Keratinocyte (primary cell): ENCODE data around the gene ZC3HAV1L. TPM values are rescaled to one million over a fixed set of nuclear protein-coding genes. Genes with fewer than 3 reads are reported as not detected.
"Not testable (repeated sequence)": the region's sequence is repeated elsewhere in the genome, so short reads cannot be mapped to it uniquely, and the experiment has no call there.

Experiments used
- DNase-seq: peaks from one replicate; pipeline ENCODE4 v3.0.0-alpha.2; 2011; ENCODE audit warnings: low read depth, missing footprints, low spot score
- FAIRE-seq: peaks from 2 replicates; lab custom pipeline; 2011; peaks lifted over from hg19 to GRCh38; lab: Jason Lieb, UNC
- H2AFZ ChIP-seq: 2 replicates; pipeline ENCODE4 v1.6.0; 2012; ENCODE audit warnings: low read length, control low read depth, inconsistent platforms; ENCODE audit not compliant: control insufficient read depth
- H3K27ac ChIP-seq: 2 replicates; pipeline ENCODE4 v1.5.1; 2011; ENCODE audit warnings: low read length; ENCODE audit not compliant: control insufficient read depth, insufficient read depth
- H3K27me3 ChIP-seq: 3 replicates; pipeline ENCODE4 v1.6.0; 2011; ENCODE audit warnings: low read length; ENCODE audit not compliant: control insufficient read depth, insufficient read depth; ENCODE audit errors: extremely low read depth
- H3K36me3 ChIP-seq, 2 experiments: 2 replicates in 1 of 2; 3 replicates in 1 of 2; pipeline ENCODE4 v1.5.1; 2011; ENCODE audit warnings: low read length in 2 of 2, mild to moderate bottlenecking in 1 of 2; ENCODE audit not compliant: control insufficient read depth in 2 of 2, insufficient read depth in 2 of 2; ENCODE audit errors: extremely low read depth in 1 of 2
- H3K4me1 ChIP-seq: 3 replicates; pipeline ENCODE4 v1.5.1; 2011; ENCODE audit warnings: low read length; ENCODE audit not compliant: control insufficient read depth, insufficient read depth; ENCODE audit errors: extremely low read depth
- H3K4me2 ChIP-seq: 3 replicates; pipeline ENCODE4 v1.6.0; 2011; ENCODE audit warnings: low read depth, low read length; ENCODE audit not compliant: control insufficient read depth, insufficient read depth; ENCODE audit errors: extremely low read depth
- H3K4me3 ChIP-seq, 3 experiments: fragments of 200-600 bp in 1 of 3; sonication (generic) in 1 of 3; 2 replicates in 2 of 3; 3 replicates in 1 of 3; pipeline ENCODE4 v1.5.1; 2011 to 2016; ENCODE audit warnings: low read length in 3 of 3, mild to moderate bottlenecking in 3 of 3, control low read depth in 2 of 3, inconsistent platforms in 1 of 3, low read depth in 1 of 3, mixed read lengths in 1 of 3, mixed run types in 1 of 3, moderate library complexity in 1 of 3; ENCODE audit not compliant: control insufficient read depth in 2 of 3, insufficient read depth in 2 of 3; ENCODE audit errors: extremely low read depth in 1 of 3
- H3K79me2 ChIP-seq: 2 replicates; pipeline ENCODE4 v1.6.0; 2012; ENCODE audit warnings: low read length; ENCODE audit not compliant: control insufficient read depth, insufficient read depth
- H3K9ac ChIP-seq: 3 replicates; pipeline ENCODE4 v1.6.0; 2011; ENCODE audit warnings: low read length; ENCODE audit not compliant: control insufficient read depth, insufficient read depth; ENCODE audit errors: extremely low read depth
- H3K9me1 ChIP-seq: 3 replicates; pipeline ENCODE4 v1.6.0; 2011; ENCODE audit warnings: low read length; ENCODE audit not compliant: control insufficient read depth, insufficient read depth; ENCODE audit errors: extremely low read depth
- H3K9me3 ChIP-seq: 2 replicates; pipeline ENCODE4 v1.5.1; 2012; ENCODE audit warnings: low read depth, low read length; ENCODE audit not compliant: control insufficient read depth
- H4K20me1 ChIP-seq: 3 replicates; pipeline ENCODE4 v1.6.0; 2011; ENCODE audit warnings: low read length; ENCODE audit not compliant: control insufficient read depth, insufficient read depth; ENCODE audit errors: extremely low read depth
- CTCF ChIP-seq, 3 experiments: IDR thresholded peaks in 1 of 3; conservative IDR thresholded peaks in 1 of 3; optimal IDR thresholded peaks in 1 of 3; 2 replicates in 2 of 3; 3 replicates in 1 of 3; pipeline versions ENCODE3 to v1.5.1; 2011; ENCODE audit warnings: low read length in 3 of 3, mild to moderate bottlenecking in 3 of 3, moderate library complexity in 2 of 3, control low read depth in 1 of 3, inconsistent platforms in 1 of 3; ENCODE audit not compliant: insufficient read depth in 2 of 3; ENCODE audit errors: extremely low read depth in 1 of 3
- EZH2 ChIP-seq: IDR thresholded peaks from one replicate; pipeline ENCODE4 v1.6.1; 2012; ENCODE audit warnings: inconsistent platforms, mild to moderate bottlenecking, low read length, moderate library complexity
- dilution Hi-C: fragments of 300-500 bp; cut with MboI; formaldehyde crosslinking; loops from one replicate; pipeline ENCODE4 v1.7.0; 2020; ENCODE audit warnings: low sequenced_read_pairs; ENCODE audit not compliant: extremely low pct_ligation_motif_present
- polyA plus RNA-seq, 5 experiments: library from polyadenylated mRNA; depleted of rRNA in 3 of 5; stranded (reverse) in 3 of 5; stranded (forward) in 1 of 5; unstranded in 1 of 5; fragments of >200 nt; gene quantifications; 1 replicate in 1 of 5; 2 replicates in 3 of 5; 3 replicates in 1 of 5; pipeline versions ENCODE4 v1.2.1 to v1.2.3, GENCODE V29; 2011 to 2012; ENCODE audit warnings: missing spikeins in 2 of 5, low read depth in 1 of 5, low replicate concordance in 1 of 5

ZC3HAV1L gene
- polyA plus RNA-seq, 1 donor (not counting 4 experiments of a cell fraction or from before 2014, with no cell fraction given), result 7.9 TPM

DNA sequence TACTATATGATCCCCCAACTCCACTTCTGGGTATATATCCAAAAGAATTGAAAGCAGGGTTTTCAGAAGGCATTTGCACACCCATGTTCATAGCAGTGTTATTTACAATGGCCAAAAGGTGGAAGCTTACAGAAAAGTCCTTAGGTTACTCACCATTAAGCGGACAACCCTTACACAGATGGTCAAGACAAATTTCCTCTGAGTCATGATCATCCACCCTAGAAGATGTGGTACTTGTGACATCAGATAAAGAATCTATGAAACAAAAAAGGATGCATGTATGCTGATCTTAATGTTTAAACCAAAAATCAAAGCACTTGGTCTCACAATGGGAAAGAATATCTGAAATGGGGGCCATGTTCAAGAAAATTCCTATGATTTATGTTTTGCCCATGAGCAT, 42.6 kb upstream of the ZC3HAV1L start:
- no peak for TF ChIP-seq EZH2
- TF ChIP-seq CTCF (optimal IDR thresholded peaks at IDR 0.05 in 1 of 3, IDR thresholded peaks at IDR 0.05 in 1 of 3, conservative IDR thresholded peaks at IDR 0.05 in 1 of 3; ENCODE audit: extremely low read depth in 1 of 3, insufficient read depth in 2 of 3, low read length in 3 of 3), result no peak
- Histone ChIP-seq H3K27me3 (no peaks in the 10 kb centered on the region), H3K36me3 (peaks cover 30 to 33% of the 10 kb centered on the region in 2 experiments), H3K27ac (no peak overlapping the region), H3K79me2 (peaks cover 23% of the 10 kb centered on the region), H3K9me1 (no peaks in the 10 kb centered on the region), H3K4me2 (no peak overlapping the region), H3K9ac (no peak overlapping the region), H3K4me3 (no peak overlapping the region), H2AFZ (no peak overlapping the region), H3K9me3 (no peaks in the 10 kb centered on the region), H3K4me1 (peaks cover 3% of the 10 kb centered on the region), H4K20me1 (peaks cover 6% of the 10 kb centered on the region)
- DNase-seq (no peak), FAIRE-seq (no peak)
- dilution Hi-C loops, result no loop called here

DNA sequence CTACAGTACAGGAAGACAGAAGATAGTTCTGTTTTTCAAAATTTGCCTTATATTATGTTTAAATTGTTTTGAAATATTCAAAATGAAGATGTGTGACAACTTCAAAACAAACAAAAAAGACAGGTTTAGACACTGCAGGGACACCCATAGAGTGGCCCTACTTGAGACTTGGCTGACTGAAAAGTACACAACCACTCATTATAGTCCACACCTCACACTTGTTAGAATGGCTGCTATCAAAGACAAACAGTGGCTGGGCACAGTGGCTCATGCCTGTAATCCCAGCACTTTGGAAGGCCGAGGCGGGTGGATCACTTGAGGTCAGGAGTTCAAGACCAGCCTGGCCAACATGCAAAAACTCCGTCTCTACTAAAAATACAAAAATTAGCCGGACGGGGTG, 41.9 kb upstream of the ZC3HAV1L start:
- Histone ChIP-seq H3K79me2 (peaks cover 23% of the 10 kb centered on the region), H3K36me3 (peaks cover 30 to 36% of the 10 kb centered on the region in 2 experiments)
- H4K20me1 ChIP-seq, H3K4me1 ChIP-seq, DNase-seq, H3K9me1 ChIP-seq, H3K4me2 ChIP-seq, FAIRE-seq, H3K4me3 ChIP-seq, H3K27me3 ChIP-seq, H3K9ac ChIP-seq, H2AFZ ChIP-seq, H3K27ac ChIP-seq, dilution Hi-C loops, H3K9me3 ChIP-seq: not testable (repeated sequence)
